SK-N-MC (cell line): Measurements from ENCODE around the gene PLCD3.

Source experiments
- EZH2 ChIP-seq: fragments of 200-600 bp; sonication (generic); IDR thresholded peaks from one replicate; pipeline ENCODE4 v1.6.1; 2017; ENCODE audit warnings: antibody characterized with exemption
- POLR2AphosphoS5 ChIP-seq: IDR thresholded peaks from 2 replicates; pipeline ENCODE4 v1.6.1; 2012; ENCODE audit warnings: mild to moderate bottlenecking, low read depth, low read length, borderline replicate concordance

DNA sequence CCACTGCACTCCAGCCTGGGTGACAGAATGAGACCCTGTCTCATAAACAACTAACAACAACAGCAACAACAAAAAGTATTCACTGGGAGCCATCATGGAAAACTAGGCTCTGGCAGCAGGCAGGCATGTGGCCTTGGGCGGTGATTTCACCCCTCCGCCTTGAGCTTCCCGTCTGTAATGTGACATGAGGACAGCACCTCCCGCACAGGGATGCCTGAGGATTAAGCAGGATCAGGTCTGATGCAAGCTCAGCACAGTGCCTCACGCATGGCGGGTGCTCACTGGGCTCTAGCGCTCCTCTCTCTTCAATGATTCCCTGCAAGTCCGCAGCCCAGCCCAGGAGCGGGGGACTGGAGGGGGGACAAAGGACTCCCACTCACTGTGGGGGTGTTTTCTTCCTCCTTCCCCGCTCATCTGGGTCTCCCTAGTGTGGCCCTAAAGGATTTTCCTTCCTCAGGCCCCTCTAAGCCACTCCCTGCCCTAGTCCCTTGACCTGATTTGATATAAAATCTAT, 2.8 kb downstream of the PLCD3 start:
- TF ChIP-seq EZH2 (no peak), POLR2AphosphoS5 (no peak)
